NK-92 (cell line): ENCODE results near the gene FBXW4.
"Not testable (repeated sequence)": the region's sequence is repeated elsewhere in the genome, so short reads cannot be mapped to it uniquely, and the experiment has no call there.

Experiments
- DNase-seq: peaks from one replicate; lab custom pipeline; 2025; ENCODE audit not compliant: unreplicated experiment; lab: John Stamatoyannopoulos, UW

Gene FBXW4

DNA sequence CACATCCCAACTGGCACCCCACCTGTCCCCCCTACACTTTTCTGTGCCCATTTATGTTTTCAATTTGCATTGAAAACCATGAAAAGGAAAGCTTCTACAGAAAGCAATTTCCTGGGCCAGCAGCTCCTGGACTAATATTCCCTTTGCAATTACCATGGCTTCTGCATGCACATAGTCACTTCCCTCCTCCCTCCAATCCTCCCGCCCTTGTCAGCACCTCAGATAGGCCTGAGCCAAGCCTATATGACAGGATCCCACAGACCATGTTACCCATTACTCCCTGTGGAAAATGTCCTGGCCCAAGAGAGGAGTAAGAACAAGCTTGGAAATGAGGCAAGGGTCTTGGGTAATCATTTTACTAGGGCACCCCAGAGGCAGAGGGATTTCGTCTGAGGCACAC is 38.1 kb downstream of the FBXW4 start:
- DNase-seq = no peak

DNA sequence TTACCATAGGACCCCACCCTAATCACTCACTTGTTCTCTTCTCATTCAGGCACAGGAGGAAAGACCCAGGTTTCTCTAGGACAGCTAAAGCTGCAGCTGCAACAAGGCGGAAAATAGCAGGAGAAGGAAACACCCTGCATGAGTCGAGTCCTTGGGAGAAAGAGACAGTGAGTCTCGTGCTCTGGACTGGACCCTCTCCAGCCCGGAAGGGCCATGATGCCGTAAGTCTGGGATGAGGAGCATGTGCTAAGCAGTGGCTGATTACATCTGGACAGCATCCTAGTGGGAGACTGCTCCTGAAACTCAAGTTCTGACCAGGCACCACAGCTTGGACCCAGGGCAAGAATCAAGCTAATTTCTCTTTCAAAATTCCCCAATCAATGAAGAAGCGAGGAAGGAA is 39.4 kb downstream of the FBXW4 start:
- DNase-seq = no peak

GRCh38 chr10:101653536-101653935 is 41.4 kb downstream of the FBXW4 start:
- DNase-seq = no peak

- no peak for DNase-seq
Measured at GRCh38 chr10:101651336-101651735, 43.6 kb downstream of the FBXW4 start.

- no peak for DNase-seq
Measured at GRCh38 chr10:101650863-101651262, 44.1 kb downstream of the FBXW4 start.

DNA sequence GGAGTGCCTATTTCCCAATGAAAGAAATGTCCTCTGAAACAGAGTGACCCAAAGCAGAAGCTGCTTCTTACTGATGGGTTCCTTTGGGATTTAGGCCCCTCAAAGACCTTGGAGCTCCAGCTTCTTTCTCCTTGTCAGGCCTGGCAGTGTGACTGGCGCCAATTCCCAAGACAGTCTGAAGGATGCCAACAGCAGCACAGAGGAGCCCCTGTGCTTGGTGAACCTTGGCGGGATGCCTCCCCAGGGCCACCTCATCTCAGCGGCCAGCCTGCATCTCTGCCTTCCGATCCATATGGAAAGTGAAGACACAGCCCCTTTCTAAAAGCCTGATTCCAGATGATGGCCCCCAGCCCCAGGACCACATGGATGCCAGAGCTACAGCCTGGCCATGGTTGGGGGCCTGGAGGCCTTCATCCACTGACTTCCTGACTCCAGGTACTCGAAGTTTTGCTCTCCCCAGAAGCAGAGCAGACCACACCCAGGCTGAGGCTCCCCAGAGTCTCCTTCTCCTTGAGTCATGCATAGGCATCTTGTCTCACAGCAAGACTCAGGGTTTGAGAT is 45.4 kb downstream of the FBXW4 start:
- no peak for DNase-seq

- no peak for DNase-seq
Measured at GRCh38 chr10:101647255-101647654, 47.7 kb downstream of the FBXW4 start.

GRCh38 chr10:101646364-101646763 is 48.6 kb downstream of the FBXW4 start:
- DNase-seq = no peak

GRCh38 chr10:101645659-101646058 is 49.3 kb downstream of the FBXW4 start:
- DNase-seq = no peak

GRCh38 chr10:101644002-101644401 is 51.0 kb downstream of the FBXW4 start:
- DNase-seq = no peak

- DNase-seq = no peak
Measured at GRCh38 chr10:101643546-101643945, 51.4 kb downstream of the FBXW4 start.

DNA sequence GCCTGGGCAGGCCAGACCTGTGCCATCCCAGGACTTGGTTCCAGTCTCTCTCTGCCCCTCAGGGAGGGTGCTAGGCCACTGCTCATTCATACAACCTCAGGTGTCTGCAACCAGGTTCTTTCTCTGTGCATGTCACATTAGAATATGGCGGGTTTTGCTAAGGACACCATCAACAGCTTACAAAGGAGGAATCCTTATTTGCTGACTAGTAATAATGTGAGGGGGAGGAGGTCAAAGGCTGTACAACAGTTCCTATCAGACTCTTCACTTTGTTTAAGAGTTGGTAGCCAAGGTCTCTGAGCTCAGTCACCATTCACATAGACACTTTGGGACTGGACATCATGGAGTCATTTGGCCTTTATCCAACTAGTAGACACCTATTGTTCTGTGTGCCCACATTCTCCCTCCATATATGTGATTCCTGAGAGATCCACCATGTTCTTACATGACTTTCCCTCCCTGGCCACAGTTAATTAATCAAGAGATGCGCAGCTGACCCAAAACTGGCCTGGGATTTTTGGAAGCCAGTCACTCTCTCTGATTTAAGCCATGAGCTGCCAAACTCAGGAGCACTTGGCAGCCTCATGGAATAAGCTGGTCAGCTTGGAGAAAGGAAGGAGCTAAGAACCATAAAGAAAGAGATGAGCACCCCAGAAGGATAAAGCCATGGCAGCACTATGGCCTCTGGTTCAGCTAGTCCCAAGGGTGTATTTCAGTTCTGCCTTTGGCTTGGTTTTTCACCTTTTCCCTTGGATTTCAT is 55.6 kb downstream of the FBXW4 start:
- no peak for DNase-seq

DNA sequence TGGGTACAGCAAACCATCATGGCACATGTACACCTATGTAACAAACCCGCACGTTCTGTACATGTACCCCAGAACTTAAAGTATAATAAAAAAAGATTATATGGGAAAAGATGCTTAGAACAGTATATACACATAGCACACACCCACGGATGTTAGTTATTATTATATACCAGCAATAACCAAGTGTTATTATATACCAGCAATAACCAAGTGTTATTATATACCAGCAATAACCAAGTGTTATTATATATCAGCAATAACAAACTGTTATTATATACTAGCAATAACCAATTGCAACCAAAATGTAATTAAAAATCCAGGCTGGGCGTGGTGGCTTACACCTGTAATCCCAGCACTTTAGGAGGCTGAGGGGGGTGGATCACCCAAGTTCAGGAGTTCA is 61.5 kb downstream of the FBXW4 start:
- not testable (repeated sequence) for DNase-seq

DNA sequence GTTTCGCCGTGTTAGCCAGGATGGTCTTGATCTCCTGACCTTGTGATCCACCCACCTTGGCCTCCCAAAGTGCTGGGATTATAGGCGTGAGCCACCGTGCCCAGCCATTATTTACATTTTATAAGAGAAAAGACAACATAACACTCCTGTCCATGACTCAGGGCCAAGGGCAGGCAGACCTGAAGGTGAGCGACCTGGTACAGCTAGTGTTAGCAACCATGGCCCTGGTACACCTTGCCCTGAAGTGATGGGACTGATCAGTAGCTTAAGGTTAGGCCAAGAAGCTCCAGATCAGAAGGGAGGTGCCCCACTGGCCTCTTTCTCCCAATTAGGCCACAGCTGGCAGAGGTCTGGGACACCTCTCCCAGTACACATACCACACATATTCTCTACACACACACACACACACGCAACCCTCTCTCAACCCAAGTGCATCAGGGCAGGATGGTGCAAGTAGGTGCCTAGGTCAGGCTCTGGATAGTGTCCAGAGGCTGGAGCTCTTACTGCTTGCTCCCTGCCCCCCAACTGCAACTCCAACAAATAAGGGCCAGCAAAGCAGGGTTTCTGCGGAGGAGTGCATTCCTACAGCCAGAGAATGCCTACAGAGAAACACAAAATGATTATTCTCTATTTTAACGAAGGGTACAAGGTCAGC is 63.0 kb downstream of the FBXW4 start:
- DNase-seq = no peak

- no peak for DNase-seq
Measured at GRCh38 chr10:101630633-101630920, 64.4 kb downstream of the FBXW4 start.

DNA sequence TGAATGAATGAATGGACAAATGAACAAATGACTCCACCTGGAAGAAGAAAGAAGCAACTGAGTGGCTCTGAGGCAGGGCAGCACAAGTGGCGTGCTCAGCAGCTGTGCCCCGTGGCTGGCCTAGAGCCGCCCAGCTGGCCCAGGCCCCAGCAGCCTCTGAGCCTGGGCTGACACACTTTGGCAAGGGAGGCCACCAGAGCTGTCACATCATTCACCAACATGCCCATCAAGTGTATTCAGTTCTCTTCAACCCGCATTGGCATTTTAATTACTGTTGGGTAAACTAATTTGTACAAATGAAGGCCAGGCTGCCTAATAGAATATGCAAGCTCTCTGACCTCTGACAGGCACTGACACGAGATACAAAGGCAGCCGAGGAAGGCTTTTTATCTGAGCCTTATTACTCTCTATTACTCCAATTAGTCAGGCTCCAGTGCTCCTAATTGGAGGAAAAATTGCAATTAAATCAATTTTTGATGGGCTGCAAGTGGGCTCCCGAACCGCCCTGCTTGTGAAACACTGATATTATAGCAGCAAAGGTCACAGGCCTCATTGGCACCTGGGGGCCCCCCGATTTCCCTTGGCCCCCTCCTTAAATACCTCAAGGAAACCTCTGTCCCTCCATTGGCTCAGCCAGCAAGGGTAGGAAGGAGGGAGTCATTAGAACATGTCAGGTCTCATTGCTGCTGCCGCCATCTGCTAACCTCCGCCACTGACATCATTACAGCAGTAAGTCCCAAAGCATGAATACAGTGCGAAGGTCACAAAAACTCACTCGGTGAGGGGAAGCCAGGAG is 64.9 kb downstream of the FBXW4 start:
- no peak for DNase-seq

- no peak for DNase-seq
Measured at GRCh38 chr10:101625821-101626412, 69.1 kb downstream of the FBXW4 start.

DNA sequence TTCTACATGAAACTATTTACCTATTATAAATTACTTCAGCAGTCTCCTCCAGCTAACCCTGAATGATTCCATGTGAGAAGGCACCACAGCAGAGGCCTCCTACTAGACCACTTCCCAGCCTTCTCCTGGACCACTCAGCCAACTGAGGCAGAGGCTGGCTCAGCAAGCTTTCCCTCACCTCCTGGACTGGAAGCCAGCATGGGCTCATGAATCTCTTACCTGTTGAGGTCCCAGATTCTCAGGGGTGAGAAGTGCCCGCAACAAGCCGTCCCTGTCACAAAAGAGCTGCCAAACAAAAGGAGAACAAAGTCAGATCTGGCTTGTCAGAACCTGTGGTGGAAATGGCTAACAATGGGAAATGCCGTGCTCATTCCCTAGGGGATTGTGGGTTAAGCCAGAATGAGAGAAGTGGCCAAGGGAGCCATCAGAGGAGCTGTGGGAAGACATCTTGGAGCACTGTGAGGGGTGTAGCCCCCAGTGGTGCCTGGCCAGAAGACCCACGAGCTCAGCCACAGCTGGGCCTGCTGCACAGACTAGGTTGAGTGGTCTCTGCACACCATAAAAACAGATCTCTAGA is 70.4 kb downstream of the FBXW4 start:
- DNase-seq = no peak

GRCh38 chr10:101623528-101623927 is 71.4 kb downstream of the FBXW4 start:
- DNase-seq = no peak

DNA sequence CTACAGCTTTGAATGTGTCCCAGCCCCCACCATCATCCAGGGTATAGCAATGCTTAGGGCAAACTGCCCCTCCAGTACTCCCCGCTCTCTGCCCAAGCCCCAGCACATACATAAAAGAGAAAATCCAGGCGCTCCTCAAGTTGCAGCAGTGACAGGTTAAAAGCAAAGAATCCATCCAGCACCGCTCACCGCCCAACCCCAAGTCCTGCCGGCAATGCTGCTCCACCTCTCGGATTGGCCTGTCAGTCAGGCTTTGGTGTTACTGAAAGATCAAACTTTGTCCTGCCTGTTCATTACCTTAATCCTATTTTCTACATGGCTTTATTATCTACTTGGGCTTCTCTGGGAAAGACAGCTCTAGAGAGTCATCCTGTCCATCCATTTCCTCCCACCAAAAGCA is 75.0 kb downstream of the FBXW4 start:
- DNase-seq = no peak

DNA sequence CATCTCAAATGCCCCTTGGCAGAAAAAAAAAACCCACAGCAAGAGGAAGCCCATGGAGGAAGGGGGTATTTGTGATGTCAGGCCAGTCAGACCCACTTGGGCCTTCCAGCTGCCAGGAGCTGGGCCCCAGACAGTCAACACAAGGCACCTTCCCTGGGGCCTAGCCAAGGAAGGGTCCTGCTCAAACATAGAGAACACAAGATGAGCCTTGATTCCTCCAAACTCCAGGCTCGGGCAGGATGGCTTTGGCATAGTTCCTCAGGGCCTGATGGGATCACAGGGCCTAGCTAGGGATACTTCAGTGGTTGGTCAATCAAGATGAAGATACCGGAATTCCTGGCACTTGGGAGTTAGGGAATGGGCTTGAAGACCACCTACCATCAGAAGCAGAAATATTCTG is 76.1 kb downstream of the FBXW4 start:
- DNase-seq = no peak
